ENCODE data around the gene EXOC6.

GRCh38 chr10:93098816-93099215, 250.5 kb downstream of the EXOC6 start:
- no peak for TF ChIP-seq KDM1A (IDR thresholded peaks at IDR 0.05; ENCODE audit: borderline replicate concordance)
- no peak for TF ChIP-seq CTCF (IDR thresholded peaks at IDR 0.05 in 2 of 3, conservative IDR thresholded peaks at IDR 0.05 in 1 of 3; ENCODE audit: control insufficient read depth in 2 of 3, extremely low read depth in 1 of 3, insufficient read depth in 1 of 3, low read depth in 3 of 3, low read length in 3 of 3)
- no peak for TF ChIP-seq POLR2A (IDR thresholded peaks at IDR 0.05; ENCODE audit: low read depth, low read length)
- no peak for TF ChIP-seq SKIL (IDR thresholded peaks at IDR 0.05; ENCODE audit: low read depth, poor library complexity, severe bottlenecking)
